OCI-M2 (cell line): ENCODE measurements around the gene NOTCH1.

ENCODE experiments used
- DNase-seq: peaks from one replicate; lab custom pipeline; 2025; ENCODE audit not compliant: unreplicated experiment; lab: John Stamatoyannopoulos, UW

The NOTCH1 gene

DNA sequence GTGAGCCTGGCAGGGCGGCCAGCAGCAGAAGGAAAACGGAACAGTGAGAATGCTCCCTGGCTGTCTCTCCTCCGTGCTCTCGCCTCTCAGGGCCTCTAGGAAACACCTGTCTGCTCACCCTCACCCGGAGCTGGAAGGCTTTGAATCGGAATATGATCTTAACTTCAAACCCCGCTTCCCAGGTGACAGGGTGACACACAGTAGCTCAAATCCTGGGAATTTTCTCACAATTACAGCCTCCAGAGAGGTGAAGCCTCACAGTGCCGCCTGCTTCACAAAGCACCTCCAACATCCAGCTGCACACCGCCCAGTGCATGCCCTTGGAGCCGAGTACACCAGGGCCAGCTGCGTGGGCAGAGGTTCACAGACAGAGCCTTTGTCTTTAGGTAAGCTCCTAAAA is 75.5 kb downstream of the NOTCH1 start:
- no peak for DNase-seq

- no peak for DNase-seq
Measured at GRCh38 chr9:136467766-136468165, 78.1 kb downstream of the NOTCH1 start.

- no peak for DNase-seq
Measured at GRCh38 chr9:136466155-136466541, 79.7 kb downstream of the NOTCH1 start.

DNA sequence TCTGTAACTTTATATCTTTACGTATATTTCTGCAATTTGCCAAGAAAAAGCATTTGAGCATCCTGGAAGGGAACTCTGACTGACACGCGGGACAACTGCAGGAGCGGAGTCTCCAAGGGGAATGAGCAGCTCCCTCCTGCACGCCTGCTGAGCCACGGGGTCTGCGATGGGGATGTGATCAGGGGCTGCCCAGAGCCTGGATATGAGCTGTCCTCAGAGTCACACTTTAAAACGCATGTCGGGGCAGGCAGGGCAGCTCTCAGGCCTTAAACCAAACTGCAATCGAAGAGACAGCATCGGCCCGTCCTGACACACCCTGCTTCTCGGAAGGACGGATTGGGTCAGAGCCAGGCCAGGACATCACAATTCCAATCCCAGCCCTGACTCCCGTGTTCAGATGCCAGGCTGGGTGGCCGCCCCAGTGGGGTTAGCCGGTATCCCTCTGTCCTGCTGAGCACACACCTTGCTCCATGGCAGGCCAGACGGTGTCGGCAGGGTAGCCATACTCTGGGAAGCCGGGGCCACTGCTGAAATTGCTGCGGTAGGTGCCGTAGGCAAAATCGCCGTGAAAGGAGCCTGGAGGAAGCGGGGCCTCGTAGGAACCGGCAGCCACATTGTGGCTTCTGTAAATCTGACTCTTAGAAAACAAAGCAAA is 80.2 kb downstream of the NOTCH1 start:
- no peak for DNase-seq

DNA sequence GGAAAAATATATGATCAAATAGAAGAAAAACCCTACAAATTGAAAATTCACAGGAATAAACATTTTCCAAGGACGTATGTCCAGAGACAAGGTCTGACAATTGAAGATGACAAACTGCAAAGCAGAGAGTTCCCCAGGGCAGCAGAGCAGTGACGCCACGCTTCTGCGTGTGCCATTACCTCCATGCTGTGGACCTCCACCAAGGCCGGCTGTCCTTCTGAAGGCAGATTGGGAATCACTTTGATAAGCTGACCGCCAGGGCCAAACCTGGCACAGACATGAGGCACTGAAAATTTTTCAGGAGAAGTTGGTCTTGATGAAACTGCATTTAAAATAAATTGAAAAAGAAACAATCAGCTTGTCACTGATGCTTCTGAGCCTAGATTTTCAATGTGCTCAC is 81.6 kb downstream of the NOTCH1 start:
- no peak for DNase-seq

GRCh38 chr9:136463578-136463977 is 82.3 kb downstream of the NOTCH1 start:
- DNase-seq: no peak

- DNase-seq: no peak
Measured at GRCh38 chr9:136462664-136463063, 83.2 kb downstream of the NOTCH1 start.

GRCh38 chr9:136460772-136461325 is 85.0 kb downstream of the NOTCH1 start:
- no peak for DNase-seq

DNA sequence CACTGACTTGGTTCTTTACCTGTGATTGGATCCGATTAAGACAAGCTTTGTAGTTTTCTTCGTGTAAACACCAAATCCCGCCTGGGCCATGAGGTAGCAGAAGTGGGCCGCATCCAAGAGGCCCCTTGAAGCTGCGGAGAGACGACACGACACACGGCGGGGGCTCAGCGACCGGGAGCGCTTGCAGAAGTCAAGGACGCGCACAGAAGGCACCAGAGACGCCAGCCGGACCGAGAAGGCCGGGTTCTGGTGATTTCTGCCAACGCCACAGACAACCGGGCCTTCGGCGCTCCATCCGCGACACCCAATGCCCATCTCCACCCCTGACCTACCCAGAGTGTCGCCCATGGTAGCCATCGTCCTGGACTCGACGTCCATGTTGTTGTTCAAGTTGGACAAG is 86.4 kb downstream of the NOTCH1 start:
- DNase-seq: no peak

DNA sequence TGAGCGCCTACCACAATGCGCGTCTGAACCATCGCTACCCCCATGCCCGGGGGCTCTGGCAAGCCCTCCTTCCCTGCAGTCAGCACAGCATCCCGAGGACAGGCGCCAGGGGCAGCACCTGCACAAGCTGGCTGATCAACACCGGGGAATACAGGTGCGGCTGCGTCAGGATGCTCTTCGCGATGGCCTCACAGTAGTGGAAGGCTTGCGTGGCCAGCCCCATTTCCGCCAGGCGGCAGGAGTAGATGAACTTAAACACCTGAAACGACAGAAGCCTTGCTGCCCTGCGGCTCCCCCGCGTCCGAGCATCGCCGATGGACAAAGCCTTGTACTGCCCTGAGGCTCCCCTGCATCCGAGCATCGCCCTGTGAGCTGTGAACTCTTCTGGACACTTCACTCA is 88.5 kb downstream of the NOTCH1 start:
- no peak for DNase-seq

- no peak for DNase-seq
Measured at GRCh38 chr9:136456258-136456657, 89.6 kb downstream of the NOTCH1 start.

GRCh38 chr9:136455043-136456002 is 90.5 kb downstream of the NOTCH1 start:
- DNase-seq: no peak

- DNase-seq: no peak
Measured at GRCh38 chr9:136454026-136454796, 91.6 kb downstream of the NOTCH1 start.

GRCh38 chr9:136453326-136453725 is 92.5 kb downstream of the NOTCH1 start:
- no peak for DNase-seq

- no peak for DNase-seq
Measured at GRCh38 chr9:136451221-136451877, 94.5 kb downstream of the NOTCH1 start.

- no peak for DNase-seq
Measured at GRCh38 chr9:136448655-136449054, 97.2 kb downstream of the NOTCH1 start.

DNA sequence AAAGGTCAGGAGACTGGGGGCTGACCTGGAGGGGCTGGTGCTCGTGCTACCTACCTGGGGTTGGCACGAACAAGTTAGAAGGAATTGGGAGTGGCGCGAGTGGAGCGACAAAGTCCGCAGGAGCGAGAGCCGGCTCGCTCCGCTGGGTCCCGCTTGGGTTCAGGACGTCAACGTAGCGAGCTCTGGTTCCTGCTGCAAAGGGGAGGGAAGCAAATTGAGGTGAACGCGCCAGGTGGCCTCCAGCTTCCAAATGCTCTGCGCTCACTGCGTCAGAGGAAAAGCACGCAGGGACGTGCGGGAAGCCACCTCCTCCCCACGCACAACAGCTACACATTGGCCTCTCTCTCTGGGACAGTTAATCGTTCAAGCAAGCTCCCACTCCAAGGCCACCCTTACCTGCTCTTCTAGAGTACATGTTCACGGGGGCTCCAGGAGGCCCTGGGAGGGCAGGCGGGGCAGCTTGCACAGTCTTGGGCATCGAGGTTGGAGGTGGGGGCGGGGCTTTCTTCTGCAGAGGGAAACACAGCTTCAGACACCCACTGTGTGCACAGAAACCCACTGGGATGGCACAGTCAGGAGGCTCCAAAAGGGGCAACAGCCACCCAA is 98.6 kb downstream of the NOTCH1 start:
- DNase-seq: no peak

DNA sequence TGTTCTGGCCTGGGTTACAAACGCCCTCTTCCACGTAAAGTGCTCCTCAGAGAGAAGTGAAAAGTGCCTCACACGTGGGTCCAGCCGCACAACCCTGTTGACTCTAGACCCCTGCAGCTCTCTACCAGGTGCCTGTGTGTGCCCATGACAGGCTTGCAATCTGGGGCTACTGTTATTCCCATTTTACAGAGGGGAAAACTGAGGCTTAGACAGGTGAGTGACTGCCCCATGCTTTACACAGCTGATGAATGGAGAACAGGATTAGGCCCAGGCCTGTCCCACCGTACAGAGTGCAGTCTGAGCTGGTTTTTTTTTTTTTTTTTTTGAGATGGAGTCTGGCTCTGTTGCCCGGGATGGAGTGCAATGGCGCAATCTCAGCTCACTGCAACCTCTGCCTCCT is 100.0 kb downstream of the NOTCH1 start:
- DNase-seq: no peak
